Stimulated activated CD4-positive, alpha-beta T cell treated with anti-CD3 and anti-CD28 coated beads, Interleukin-12 subunit alpha, Interleukin-12 subunit beta, amount 100 ng/mL, for 24 hours (primary cell): ENCODE measurements around the gene CTRL.
A peak's percentile ranks its signal among the peaks of the same experiment; 100 is the strongest.
"Not testable (repeated sequence)": the region's sequence is repeated elsewhere in the genome, so short reads cannot be mapped to it uniquely, and the experiment has no call there.

Source experiments
- DNase-seq, 2 experiments: peaks; one replicate each; pipeline ENCODE4 v3.0.0-alpha.2; 2020; ENCODE audit warnings: low read depth in 2 of 2

Gene CTRL

GRCh38 chr16:67924140-67924906, 7.3 kb downstream of the CTRL start:
- no peak for DNase-seq

- no peak for DNase-seq
Measured at GRCh38 chr16:67923414-67924116, 8.1 kb downstream of the CTRL start.

GRCh38 chr16:67922740-67923139, 8.9 kb downstream of the CTRL start:
- DNase-seq: no peak

- no peak for DNase-seq
Measured at GRCh38 chr16:67922221-67922620, 9.4 kb downstream of the CTRL start.

GRCh38 chr16:67919622-67920221, 11.9 kb downstream of the CTRL start:
- DNase-seq: no peak

- no peak for DNase-seq
Measured at GRCh38 chr16:67917852-67918236, 13.8 kb downstream of the CTRL start.

GRCh38 chr16:67917140-67917851, 14.4 kb downstream of the CTRL start:
- no peak for DNase-seq

GRCh38 chr16:67915831-67916723, 15.6 kb downstream of the CTRL start:
- DNase-seq: no peak

- DNase-seq: not testable (repeated sequence)
Measured at GRCh38 chr16:67915496-67915769, 16.2 kb downstream of the CTRL start.

GRCh38 chr16:67914758-67915495, 16.7 kb downstream of the CTRL start:
- no peak for DNase-seq

GRCh38 chr16:67910158-67910557, 21.5 kb downstream of the CTRL start:
- no peak for DNase-seq

GRCh38 chr16:67909056-67909742, 22.5 kb downstream of the CTRL start:
- DNase-seq: no peak

GRCh38 chr16:67907397-67908180, 24.1 kb downstream of the CTRL start:
- no peak for DNase-seq

- no peak for DNase-seq
Measured at GRCh38 chr16:67902831-67903230, 28.8 kb downstream of the CTRL start.

GRCh38 chr16:67901734-67902133, 29.9 kb downstream of the CTRL start:
- DNase-seq: no peak

GRCh38 chr16:67897231-67897630, 34.4 kb downstream of the CTRL start:
- no peak for DNase-seq

GRCh38 chr16:67893743-67894399, 37.8 kb downstream of the CTRL start:
- peak in 1 of 2 experiments; percentile 7 for DNase-seq

- peak; percentile 90 to 94 for DNase-seq
Measured at GRCh38 chr16:67892899-67893742, 38.5 kb downstream of the CTRL start, which contains the start of gene PSKH1. Gene PSKH1 (plus strand): TSS chr16:67893254. CDS start chr16:67908750, 15,496 bp downstream.
